ENCODE data around the gene KLHL7.
"Not testable (repeated sequence)": the region's sequence is repeated elsewhere in the genome, so short reads cannot be mapped to it uniquely, and the experiment has no call there.

The KLHL7 gene

DNA sequence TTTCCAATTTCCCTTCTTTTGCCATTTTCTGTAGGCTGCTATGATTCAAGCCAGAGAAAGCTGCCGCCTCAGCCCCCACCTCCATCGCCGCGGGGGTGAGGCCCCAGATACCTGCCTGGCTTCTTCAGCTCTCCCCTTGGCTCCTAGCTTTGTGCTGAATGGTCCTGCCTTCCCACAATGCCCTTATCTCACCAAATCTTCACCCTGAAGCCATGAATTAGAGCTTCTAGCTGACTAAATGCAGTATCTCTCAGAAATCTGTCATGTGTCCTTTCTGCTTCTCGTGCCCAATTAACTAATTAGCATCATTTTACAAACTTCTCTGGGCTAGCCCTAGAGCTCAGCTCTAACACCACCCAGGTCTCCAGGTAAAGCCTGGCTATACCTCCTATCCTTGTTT lies 108.8 kb downstream of the KLHL7 start:
- TF ChIP-seq, protein P1, sequence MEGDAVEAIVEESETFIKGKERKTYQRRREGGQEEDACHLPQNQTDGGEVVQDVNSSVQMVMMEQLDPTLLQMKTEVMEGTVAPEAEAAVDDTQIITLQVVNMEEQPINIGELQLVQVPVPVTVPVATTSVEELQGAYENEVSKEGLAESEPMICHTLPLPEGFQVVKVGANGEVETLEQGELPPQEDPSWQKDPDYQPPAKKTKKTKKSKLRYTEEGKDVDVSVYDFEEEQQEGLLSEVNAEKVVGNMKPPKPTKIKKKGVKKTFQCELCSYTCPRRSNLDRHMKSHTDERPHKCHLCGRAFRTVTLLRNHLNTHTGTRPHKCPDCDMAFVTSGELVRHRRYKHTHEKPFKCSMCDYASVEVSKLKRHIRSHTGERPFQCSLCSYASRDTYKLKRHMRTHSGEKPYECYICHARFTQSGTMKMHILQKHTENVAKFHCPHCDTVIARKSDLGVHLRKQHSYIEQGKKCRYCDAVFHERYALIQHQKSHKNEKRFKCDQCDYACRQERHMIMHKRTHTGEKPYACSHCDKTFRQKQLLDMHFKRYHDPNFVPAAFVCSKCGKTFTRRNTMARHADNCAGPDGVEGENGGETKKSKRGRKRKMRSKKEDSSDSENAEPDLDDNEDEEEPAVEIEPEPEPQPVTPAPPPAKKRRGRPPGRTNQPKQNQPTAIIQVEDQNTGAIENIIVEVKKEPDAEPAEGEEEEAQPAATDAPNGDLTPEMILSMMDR (IDR thresholded peaks at IDR 0.05; ENCODE audit: low read depth, low read length) = no peak
- Histone ChIP-seq H3K4me3 (ENCODE audit: low read depth, low read length) (no peak overlapping the region), H3K9me3 (ENCODE audit: severe bottlenecking) (no peaks in the 10 kb centered on the region), H3K27ac (no peak overlapping the region), H3K27me3 (ENCODE audit: insufficient read depth, low read depth, severe bottlenecking) (no peaks in the 10 kb centered on the region), H3K36me3 (no peaks in the 10 kb centered on the region)
- no peak for DNase-seq

GRCh38 chr7:23214938-23215337 lies 109.4 kb downstream of the KLHL7 start:
- no peak overlapping the region for H3K27ac ChIP-seq
- no peaks in the 10 kb centered on the region for H3K27me3 ChIP-seq (ENCODE audit: insufficient read depth, low read depth, severe bottlenecking)
- TF ChIP-seq, protein P1 (IDR thresholded peaks at IDR 0.05; ENCODE audit: low read depth, low read length) = no peak
- H3K36me3 ChIP-seq = no peaks in the 10 kb centered on the region
- no peak for DNase-seq
- H3K9me3 ChIP-seq (ENCODE audit: severe bottlenecking) = no peaks in the 10 kb centered on the region
- H3K4me3 ChIP-seq (ENCODE audit: low read depth, low read length) = no peak overlapping the region

DNA sequence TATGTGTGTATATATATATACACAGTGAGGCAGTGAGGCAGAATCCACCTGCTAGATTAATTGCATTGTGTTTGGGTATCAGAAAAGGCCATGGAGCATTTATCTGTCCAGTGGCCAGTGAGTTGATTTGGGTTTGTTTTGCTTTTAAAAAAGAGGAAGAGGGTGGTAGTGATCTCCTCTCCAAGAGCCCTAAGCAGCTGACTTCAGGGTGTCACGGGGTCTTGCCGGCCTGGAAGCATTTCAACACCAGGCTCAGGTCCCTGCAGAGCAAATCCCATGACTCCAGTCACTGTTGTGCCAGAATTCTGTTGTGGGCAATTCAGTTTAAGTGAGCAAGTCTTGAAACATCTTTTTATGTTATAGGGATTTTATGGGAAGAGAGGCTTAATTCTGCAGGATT lies 110.4 kb downstream of the KLHL7 start:
- Histone ChIP-seq H3K9me3 (ENCODE audit: severe bottlenecking) (no peaks in the 10 kb centered on the region), H3K4me3 (ENCODE audit: low read depth, low read length) (no peak overlapping the region), H3K27ac (no peak overlapping the region), H3K36me3 (no peaks in the 10 kb centered on the region), H3K27me3 (ENCODE audit: insufficient read depth, low read depth, severe bottlenecking) (no peaks in the 10 kb centered on the region)
- no peak for DNase-seq
- TF ChIP-seq, protein P1 (IDR thresholded peaks at IDR 0.05; ENCODE audit: low read depth, low read length) = no peak

DNA sequence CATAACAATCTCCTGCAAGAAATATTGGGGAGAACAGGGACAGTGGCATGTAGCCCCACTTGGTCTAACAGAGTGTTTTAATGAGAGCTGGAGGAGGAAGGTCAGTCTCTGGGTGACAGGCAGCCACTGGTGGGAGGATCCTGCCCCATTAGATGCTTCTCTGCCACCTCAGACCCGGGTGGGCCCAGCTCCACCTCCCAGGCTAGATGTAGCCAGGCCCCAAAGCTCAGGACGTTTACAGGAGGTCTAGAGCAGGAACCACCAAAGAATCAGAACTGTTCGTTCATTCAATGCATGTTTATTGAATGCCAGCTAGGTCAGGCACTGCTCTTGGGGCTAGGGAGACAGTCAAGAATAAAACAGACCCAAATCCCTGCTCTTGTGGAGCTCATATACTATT lies 112.6 kb downstream of the KLHL7 start:
- TF ChIP-seq, protein P1 (IDR thresholded peaks at IDR 0.05; ENCODE audit: low read depth, low read length) = no peak
- Histone ChIP-seq H3K27ac (no peak overlapping the region), H3K36me3 (no peaks in the 10 kb centered on the region), H3K27me3 (ENCODE audit: insufficient read depth, low read depth, severe bottlenecking) (no peaks in the 10 kb centered on the region), H3K9me3 (ENCODE audit: severe bottlenecking) (no peaks in the 10 kb centered on the region), H3K4me3 (ENCODE audit: low read depth, low read length) (no peak overlapping the region)
- no peak for DNase-seq

- H3K27ac ChIP-seq = no peak overlapping the region
- no peaks in the 10 kb centered on the region for H3K36me3 ChIP-seq
- TF ChIP-seq, protein P1 (IDR thresholded peaks at IDR 0.05; ENCODE audit: low read depth, low read length) = no peak
- H3K4me3 ChIP-seq (ENCODE audit: low read depth, low read length) = no peak overlapping the region
- no peaks in the 10 kb centered on the region for H3K9me3 ChIP-seq (ENCODE audit: severe bottlenecking)
- DNase-seq = no peak
- H3K27me3 ChIP-seq (ENCODE audit: insufficient read depth, low read depth, severe bottlenecking) = no peaks in the 10 kb centered on the region
These were observed 115.2 kb downstream of the KLHL7 start for GRCh38 chr7:23220690-23221305.

GRCh38 chr7:23222439-23223030 lies 117.0 kb downstream of the KLHL7 start:
- no peak for DNase-seq
- Histone ChIP-seq H3K27me3 (ENCODE audit: insufficient read depth, low read depth, severe bottlenecking) (no peaks in the 10 kb centered on the region), H3K36me3 (no peaks in the 10 kb centered on the region), H3K27ac (no peak overlapping the region), H3K4me3 (ENCODE audit: low read depth, low read length) (no peak overlapping the region), H3K9me3 (ENCODE audit: severe bottlenecking) (no peaks in the 10 kb centered on the region)
- TF ChIP-seq, protein P1 (IDR thresholded peaks at IDR 0.05; ENCODE audit: low read depth, low read length) = no peak

GRCh38 chr7:23224364-23224763 lies 118.8 kb downstream of the KLHL7 start:
- not testable (repeated sequence) for H3K9me3 ChIP-seq (ENCODE audit: severe bottlenecking); DNase-seq; H3K36me3 ChIP-seq; H3K27me3 ChIP-seq (ENCODE audit: insufficient read depth, low read depth, severe bottlenecking); H3K4me3 ChIP-seq (ENCODE audit: low read depth, low read length); H3K27ac ChIP-seq

Data from WERI-Rb-1 (cell line).